DMS114 treated with DMSO at 0.1 percent for 48 hours (cell line): ENCODE measurements around the gene DMRT3.

Experiments
- DNase-seq: peaks from one replicate; lab custom pipeline; 2025; ENCODE audit not compliant: unreplicated experiment; lab: John Stamatoyannopoulos, UW

DMRT3 gene

GRCh38 chr9:970151-970996 lies 6.1 kb upstream of the DMRT3 start:
- DNase-seq = no peak

DNA sequence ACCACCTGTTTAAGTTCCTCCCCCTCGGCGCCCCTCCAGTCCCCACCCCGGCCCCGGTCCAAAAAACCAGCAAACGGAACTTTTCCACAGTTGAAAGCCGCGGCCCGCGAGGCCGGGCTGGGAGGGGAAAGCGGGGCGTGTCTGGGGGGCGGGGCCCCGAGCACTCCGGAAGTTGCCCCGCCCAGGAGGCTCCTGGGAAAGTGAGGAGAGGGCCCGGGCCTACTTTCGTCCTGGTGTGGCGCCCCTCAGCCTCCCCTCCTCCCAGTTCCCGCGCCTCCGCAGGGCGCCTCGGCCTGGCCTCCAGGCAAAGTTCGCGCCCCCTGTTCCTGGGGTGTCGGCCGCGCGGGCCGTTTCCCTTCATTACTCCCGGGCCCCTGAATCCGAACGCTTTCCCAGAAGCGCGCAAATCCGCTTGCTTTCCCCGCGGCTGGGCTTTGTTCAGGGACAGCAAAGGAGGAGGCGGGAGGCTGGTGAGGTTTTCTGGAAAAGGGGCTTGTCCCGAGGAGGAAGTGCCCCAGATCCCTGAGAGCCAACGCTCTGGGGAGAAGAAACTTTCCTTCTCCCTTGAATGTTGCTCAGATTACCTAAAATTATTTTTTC lies 4.5 kb upstream of the DMRT3 start:
- peak; percentile 12 for DNase-seq

GRCh38 chr9:972501-973294 lies 3.8 kb upstream of the DMRT3 start:
- DNase-seq = no peak

DNA sequence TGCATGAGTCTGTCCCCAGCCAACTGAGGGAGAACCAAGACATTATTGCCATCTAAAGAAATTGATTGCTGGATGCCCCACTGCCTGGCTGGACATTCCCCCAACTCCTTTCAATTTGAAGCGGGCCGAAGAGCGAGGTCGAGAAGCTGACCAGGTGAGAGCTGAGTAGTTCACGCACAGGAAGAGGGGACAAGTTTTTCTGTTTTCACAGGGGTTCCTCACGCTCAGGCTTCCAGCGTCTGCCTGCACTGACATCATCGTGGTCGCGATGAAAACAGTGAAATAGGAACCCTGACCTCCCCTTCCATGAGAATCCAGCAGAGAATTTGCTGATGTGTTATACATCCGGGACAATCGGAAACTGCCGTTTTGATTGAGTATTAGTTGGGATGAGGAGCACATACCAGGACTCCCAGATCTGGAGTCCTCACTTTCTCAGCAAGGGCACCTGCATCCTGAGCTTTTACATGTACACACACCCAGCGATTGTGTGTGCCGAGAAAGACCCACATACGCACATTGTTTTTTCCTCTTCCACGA lies 3.1 kb upstream of the DMRT3 start:
- DNase-seq = no peak

DNA sequence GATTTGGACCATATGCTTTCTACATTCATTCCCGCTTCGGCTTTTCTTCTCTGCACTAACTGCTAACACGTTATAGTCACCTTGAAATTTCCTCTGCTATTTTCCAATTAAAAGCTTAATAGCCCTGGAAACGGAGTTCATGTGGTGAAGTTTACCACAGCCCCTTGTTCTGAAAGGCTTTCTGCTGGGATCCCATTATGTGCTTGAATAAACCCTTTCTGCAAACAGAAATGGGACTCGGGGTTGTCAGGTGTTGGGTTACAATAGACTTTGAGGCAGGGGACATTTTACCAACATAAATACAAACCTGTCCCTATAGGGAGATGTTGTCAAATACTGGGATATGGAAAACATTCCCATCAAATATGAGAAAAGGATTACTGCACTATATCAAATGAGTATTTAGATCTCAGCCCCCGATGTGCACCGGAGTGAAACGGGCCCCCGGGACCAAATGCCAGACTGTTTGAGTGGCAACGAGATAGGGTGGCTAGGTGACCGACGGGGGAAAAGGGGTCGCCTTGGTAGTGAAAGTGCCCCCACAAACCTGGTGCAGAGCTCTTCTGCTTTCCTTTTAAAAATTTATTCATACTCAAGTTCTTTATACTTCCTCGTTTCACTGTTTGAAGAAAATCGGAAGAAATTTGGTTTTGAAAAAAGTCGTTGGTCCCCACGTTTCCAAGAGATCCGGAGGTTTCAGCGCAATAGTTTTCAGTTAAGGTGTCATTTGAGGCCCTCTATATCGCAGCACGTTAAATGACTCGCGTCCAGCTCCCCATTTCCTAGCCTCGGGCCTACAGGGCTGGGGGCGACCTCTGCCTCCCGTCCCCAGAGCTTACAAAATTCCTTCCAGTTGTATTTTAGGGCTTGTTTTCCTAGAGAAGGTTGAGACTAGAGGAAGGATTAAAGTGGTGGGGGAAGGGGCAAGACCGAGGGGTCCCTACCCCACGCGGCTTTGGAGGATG lies 2.1 kb upstream of the DMRT3 start:
- no peak for DNase-seq

DNA sequence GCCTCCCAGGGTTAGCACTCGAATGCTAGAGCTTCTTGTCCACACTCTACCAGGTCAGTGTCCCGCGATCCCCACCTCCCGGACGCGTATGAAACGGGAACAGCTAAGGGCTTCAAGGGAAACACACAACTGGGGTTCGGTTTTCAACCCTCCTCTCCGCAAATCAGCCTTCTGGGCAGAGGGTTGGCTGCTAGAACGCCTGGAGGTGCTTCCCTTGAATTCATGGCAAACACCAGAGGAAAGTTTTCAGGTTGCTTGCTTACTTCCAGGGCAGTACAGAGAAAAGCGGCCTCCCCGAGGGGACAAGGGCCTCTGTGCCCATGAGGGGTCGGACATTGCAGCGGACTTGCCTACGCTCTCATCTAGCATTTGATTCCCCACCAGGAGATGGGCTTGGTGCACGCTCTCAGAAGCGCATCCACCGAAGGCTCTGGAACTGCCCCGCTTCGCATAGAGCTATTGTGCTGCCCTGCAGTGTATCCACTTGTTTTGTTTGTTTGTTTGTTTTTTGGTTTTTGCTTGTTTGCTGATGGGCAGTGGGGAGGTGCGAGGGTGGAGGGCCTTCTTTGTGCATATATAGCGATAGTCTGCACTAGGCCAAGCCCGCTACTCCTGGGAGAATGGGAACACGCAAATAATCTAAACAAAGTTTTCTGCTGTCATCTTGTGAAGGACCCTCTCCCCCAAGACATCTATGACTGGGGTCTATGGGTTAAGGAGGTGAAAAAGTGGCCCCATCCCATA lies 1.3 kb upstream of the DMRT3 start:
- no peak for DNase-seq

DNA sequence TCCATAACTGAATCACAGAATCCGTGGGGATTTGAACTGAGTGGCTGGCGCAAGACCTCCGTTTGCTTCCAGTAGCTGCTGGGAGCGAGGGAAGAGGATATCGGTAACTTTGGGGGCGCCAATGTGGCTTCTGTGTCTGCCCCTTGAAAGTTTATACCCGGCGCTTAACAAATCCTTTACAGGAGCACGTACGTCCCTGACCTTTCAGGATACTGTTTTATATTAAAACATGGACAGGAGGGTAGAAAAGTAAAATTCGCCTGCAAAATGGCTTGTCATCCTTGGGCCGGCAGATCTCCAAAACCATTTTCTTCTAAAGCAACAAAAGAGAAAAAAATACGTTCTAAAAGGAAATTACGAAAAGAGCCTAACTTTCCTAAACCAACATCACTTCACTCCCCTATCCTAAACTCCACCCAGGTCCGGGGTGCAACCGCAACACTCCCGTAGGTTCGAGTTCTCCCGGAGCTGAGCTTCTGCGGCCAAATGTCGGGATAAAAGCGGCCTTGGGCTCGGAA lies 656 bp upstream of the DMRT3 start:
- DNase-seq = no peak

DNA sequence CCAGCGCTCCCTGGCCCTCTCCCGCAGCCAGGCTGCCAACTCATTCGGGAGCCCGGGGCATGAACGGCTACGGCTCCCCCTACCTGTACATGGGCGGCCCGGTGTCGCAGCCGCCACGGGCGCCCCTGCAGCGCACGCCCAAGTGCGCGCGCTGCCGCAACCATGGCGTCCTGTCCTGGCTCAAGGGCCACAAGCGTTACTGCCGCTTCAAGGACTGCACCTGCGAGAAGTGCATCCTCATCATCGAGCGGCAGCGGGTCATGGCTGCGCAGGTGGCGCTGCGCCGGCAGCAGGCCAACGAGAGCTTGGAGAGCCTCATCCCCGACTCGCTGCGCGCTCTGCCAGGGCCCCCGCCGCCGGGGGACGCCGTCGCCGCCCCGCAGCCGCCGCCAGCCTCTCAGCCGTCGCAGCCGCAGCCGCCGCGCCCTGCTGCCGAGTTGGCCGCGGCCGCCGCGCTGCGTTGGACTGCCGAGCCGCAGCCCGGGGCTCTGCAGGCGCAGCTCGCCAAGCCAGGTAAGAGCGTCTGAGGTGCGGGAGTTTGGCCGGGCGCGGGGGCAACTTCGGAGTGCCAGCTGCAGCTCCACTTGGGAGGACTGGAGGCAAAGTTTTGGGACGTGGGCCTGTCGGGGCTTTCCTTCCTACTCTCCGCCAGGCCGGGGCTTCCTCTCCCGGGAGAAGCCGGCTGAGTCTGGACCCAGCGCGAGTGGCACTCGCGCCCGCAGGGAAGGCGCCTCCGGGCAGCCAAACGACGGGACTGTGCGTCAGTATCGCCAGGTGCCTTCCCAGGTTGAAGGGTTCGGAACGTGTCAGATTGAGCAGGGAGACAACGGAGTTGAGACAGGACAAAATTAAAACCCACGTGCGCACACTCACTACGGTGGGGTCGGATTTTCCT lies 735 bp downstream of the DMRT3 start:
- DNase-seq = no peak

DNA sequence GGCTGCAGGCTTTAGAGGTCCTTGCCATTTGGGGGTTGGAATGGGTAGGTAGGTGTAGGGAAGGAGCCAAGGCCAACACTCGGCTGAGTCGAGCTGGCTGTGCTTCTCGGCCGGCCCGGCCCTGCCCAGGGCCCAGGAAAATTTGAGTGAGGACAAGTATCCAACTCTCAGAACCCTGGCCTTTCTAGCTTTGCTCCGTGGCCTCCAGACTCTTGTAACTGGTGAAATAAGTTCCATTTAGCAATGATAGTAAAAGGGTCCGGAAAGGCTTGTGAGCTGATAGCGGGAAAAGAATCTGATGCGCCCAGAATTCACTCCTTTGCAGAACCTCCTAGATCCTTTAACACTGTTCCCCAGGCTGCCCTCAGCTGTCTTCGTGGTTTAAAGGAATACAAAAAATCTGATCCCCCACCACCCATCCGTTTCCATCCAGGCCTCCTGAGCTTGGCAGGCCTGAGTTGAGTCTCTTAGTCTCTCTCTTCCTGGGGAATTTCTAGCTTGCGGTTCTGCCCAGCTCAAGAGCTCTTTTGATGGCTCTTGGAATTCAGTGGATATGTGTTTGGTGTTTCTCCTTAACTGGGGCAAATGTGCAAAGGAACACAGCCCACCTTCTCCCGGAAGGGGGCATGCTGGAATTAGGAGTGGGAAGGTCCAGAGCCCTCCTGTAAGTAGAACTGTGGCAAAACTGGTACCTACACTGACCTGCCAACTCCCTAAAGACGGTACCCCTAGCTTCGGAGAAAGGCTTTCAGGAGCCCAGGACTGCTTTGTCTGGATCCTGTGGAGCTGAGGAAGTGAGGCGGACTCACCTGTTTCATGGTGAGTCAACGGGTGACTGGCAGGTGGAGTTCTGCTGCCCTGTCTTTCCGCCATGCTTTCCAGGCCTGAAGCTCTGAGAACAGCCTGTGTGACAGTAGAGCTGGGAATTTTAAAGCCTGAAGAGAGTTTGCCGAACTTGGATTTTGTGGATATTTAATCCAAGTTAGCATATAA lies 1.7 kb downstream of the DMRT3 start:
- DNase-seq = no peak

- DNase-seq = no peak
Observed at GRCh38 chr9:979983-980382, 3.5 kb downstream of the DMRT3 start.

- DNase-seq = no peak
Observed at GRCh38 chr9:980640-981039, 4.2 kb downstream of the DMRT3 start.

- no peak for DNase-seq
Observed at GRCh38 chr9:981491-981898, 5.0 kb downstream of the DMRT3 start.

- DNase-seq = no peak
Observed at GRCh38 chr9:982394-983230, 6.2 kb downstream of the DMRT3 start.

- no peak for DNase-seq
Observed at GRCh38 chr9:994005-994404, 17.6 kb downstream of the DMRT3 start.

DNA sequence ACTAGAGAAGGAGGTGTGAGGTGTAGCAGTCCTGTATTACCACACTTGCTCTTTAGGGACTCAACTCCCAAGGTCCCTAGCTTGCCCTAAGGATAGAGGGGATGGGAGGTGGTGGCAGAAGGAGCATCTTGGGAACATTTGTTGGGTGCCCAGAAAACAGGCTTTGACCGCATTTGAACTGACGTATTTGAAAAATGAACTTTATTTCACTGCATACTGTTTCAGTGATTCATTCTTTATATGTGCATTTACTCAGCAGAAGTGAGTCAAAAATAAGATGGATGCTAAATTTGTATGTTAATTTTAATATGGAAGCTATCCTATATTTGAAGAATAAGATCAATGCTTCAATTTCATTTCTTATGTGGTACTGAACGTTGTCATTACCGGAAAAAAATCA lies 18.7 kb downstream of the DMRT3 start:
- DNase-seq = no peak

- no peak for DNase-seq
Observed at GRCh38 chr9:995781-996180, 19.3 kb downstream of the DMRT3 start.
